NCI-H146 treated with DMSO at 0.1 percent for 48 hours (cell line): ENCODE data around the gene KRT32.

Experiments used
- DNase-seq: peaks from one replicate; lab custom pipeline; 2025; ENCODE audit not compliant: unreplicated experiment; lab: John Stamatoyannopoulos, UW

Gene KRT32

GRCh38 chr17:41494524-41494923 is 27.3 kb upstream of the KRT32 start:
- DNase-seq = no peak

DNA sequence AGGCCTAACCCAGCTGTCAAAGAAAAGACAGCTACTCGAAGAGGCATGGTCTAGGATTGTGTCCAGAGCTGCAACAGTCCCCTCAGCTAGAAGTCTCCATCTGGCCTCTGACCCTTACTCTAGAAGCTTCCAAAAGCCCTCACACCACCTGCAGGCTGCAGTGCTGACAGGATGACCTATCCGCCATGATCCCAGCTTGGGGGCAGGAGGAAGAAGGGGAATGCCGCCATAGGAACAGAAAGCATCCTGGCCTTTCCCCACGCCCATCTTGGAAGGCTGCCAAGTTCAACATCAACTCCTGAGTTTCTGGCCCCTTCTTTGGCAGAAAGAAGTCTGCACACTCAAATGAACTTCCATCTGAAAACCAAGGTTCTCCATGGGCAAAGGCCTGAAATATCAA is 25.6 kb upstream of the KRT32 start:
- no peak for DNase-seq

GRCh38 chr17:41492351-41492750 is 25.2 kb upstream of the KRT32 start:
- DNase-seq = no peak

DNA sequence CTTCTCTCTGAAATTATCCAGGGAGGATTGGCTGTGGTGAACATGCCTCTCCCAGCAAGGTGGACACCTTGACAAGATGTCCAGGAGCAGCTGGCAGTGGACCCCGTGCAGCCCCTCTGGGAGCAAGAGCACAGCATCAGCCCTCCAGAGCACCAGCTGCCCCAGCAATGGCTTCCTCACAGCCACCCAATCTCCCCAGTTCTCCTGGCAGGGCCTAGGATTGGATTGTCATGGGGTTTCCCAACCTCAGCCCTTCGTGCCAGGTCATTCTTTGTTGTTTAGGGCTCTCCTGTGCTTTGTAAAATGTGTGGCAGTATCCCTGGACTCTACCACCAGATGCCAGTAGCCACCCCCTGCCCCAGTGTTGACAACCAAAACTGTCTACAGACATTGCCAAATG is 24.3 kb upstream of the KRT32 start:
- no peak for DNase-seq

DNA sequence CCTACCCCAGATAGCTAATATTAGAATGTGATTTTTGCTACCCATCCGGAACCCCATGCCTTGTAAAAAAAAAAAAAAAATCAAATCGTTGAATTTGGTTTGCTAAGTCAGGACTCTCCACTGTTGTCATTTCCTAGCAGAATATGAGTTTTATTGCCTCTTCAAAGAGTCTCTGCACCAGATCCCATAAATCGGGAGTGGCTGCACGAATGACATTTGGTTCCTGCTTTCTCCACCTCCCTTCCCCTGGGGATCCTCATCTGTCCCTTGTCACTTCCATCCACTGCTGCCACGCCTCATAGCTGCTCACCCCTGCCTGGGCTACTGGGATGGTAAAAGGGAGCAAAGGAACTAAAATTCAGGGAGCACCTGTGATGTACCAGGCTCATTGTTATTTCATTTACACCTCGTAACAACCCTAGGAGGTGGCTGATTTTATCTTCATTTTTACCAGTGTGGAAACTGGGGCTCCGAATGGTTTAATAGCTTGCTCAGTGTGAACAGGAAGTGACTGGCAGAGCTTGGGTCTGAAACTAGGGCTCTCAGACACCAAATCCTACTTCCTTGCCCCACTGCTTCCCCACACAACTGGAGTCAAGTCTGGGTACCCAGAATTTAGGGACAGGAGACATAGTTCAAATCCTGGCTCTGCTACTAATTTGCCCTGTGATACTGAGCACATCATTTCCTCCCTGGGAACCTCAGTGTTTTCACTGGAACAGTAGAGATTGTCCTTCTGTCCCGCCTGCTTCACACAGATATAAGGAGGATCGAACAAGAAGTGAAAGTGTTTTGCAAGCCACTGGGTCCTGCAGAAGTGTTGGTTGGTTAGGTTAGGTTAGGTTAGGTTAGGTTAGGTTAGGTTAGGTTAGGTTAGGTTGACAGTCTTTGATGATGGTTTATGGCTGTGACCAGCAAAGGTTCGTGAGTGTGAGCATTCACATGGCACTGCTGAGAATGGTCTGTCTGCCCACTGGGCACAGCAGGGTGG is 23.1 kb upstream of the KRT32 start:
- DNase-seq = no peak

DNA sequence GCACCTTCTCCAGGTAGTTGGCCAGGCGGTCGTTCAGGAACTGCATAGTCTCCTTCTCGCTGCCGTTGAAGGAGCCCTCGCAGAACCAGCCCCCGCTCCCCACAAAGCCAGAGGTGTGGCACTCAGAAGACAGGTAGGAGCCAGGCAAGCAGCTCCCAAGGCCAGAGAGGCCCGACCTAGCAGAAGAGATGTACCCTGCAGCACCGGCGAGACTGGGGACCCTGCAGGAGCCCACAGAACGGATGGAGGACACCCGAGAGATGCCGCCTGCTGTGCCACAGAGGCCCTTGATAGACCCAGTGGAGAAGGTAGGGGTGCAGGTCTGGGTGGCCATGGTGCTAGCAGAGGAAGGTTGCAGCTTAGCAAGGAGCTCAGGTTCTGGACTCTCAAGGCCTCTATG is 22.3 kb upstream of the KRT32 start, which contains the start of gene KRT36:
KRT36 (minus strand) TSS at position 380 of the 400 bp plus-strand sequence; CDS start at position 334, 46 bp downstream.
- DNase-seq = no peak

DNA sequence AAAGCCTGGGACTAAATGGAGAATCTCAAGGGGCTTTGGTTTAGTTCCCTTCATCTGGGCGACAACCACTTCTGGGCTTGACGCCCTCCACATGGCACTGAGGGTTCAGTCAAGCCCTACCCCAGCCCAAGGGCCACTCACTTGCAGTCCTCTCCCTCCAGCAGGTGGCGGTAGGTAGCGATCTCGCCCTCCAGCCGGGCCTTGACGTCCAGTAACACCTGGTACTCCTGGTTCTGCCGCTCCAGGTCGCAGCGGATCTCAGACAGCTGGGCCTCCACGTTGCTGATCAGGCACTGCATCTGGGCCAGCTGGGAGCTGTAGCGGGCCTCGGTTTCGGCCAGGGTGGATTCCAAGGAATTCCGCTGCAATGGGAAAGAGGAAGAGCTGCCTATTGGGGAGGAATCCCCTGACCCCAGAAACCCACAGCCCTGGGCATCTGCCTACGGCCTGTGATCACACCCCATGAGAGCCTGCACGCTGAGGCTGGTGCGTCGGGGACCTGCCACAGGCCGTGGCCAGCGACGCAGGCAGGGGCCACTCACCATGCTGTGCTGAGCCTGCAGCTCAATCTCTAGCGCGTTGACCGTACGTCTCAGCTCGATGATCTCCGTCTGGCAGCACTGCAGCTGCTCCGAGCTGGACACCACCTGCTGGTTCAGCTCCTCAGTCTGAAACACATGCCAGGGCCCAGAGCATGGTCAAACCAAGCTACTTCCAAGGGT is 19.8 kb upstream of the KRT32 start:
- DNase-seq = peak; percentile 19

DNA sequence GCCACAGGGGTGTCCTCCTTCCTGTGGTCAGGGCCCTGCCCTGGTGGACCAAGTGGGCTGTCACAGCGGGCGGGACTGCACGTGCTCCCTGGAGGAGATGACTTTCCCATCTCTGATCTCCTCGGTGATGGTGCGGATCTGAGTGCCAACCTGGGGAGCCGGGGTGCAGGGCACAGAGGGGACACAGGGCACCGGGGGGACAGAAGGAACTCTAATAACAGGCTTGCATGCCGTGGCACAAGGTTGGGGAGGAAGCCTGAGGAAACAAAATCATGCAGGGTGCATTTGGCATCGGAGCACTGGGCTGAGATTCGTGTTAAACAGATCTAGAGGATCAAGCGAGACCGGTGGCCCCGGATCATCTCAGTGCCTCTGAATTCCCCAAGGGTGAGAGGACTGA is 19.1 kb upstream of the KRT32 start:
- DNase-seq = no peak

DNA sequence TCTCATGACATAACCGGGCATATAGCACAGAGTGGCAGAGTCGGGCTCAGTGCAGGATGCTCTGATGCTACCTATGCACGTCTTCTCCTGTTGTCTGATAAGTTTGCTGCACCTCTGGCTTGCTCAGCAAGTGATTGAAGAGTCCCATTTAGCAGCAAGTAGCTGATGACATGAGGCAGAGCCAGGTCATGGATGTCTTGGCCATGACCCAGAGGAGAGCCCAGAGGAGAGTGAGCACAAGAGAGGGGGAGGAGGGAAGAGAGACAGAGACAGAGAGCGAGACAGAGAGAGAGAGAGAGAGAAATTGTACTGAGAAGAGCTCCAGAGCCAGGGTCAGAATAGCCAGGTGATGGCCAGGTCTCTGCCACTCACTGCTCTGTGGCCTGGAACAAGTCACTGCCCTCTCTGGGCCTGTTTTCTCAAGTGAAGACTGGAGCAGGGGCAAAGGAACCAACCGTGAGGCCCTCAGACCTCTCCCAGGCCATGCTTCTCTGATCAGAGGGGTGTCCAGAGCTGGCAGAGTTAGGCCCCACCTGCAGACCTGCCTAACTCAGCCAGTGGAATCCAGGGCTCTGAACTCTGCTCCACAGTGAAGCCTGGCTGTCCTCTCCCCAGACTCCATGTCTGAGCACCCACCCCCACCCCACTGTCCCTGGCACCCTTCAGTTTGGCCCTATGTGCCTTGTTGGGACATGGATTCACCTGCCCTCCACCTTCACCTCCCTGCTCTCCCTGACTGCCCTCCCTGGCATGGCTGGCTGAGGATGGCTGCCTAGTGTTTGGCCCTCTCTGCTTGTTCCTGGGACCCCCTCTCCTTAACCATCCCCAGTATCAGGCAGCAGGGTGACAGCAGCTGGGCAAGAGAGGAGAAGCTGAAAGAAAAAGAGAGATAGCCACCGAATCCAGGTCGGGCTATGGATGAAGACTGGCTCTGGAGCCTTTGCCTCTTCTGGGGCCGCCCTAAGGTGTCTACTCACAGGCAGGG is 18.0 kb upstream of the KRT32 start:
- no peak for DNase-seq

DNA sequence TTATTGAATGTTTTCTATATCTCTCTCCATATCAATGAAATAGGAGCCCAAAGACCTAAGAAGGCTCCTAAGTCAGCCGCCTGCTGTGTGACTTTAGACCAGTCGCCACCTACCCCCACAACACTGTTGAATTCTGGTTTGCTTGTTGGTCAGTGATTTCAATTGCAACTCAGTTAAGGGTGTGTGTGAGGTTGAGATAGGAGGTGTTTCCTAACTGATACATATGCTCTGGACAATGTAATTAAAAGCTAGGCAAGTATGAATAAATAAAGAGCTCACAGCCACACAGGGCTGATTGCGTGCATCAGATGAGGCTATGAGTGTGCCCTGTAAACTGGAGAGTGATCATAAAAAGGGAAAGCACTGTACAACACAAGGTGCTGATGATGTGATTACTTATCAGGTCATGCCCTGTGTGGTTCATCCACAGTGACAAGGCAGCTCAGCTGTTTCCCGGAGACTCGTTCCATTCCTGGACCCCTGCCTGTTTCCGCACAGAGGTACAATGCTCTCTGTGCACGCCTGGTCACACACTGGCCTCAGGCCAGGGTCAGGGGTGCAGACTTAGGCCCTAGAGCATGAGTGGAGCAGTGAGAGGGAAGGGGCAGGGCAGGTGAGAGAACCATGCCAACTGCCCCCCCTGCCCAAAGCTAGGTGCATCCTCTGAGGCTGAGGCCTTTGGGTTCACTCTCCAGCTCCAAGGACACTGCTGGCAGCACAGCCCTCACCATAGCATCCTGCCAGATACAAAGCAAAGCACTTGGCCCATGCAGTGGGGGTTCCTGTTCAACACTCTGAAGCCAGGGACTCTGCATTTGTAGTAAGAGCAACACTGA is 17.0 kb upstream of the KRT32 start:
- no peak for DNase-seq

DNA sequence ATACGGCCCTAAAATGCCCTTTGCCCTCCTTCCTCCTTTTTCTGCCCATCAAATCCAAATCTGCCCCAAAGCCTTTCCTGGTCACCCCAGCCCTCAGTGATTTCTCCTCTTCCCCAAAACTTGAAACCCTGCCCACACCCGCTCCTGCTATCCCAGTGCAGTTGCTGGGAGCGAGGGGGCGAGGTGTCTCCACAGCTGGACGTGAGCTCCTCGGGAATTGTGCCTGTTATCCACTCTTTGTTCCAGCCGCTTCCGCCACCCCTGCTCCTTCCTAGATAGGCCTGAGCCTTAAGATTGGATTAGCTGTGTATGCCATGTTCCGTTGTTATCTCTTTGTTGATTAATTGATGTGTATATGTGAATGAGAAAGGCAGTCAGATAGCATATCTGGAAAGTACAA is 16.3 kb upstream of the KRT32 start:
- no peak for DNase-seq

- DNase-seq = no peak
Observed at GRCh38 chr17:41481036-41481435, 13.8 kb upstream of the KRT32 start, which contains the start of gene KRT35. TSS of gene KRT35 (minus strand) at chr17:41481151. CDS start at chr17:41481097, 54 bp downstream.

DNA sequence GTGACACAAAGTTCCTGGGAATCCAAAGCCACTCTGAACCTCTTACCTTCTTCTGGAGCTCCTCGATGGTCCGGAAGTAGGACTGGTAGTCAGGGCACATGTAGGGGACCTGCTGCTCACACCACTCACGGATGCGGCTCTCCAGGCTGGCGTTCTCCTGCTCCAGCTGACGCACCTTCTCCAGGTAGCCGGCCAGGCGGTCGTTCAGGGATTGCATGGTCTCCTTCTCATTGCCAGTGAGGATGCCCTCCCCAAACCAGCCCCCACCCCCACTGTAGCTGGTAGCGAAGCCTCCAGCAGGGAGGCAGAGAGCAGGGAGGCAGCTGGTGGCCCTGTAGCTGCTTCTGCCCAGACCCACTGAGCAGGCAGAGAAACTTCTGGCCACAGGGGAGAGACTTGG is 13.4 kb upstream of the KRT32 start:
- DNase-seq = no peak

GRCh38 chr17:41480136-41480535 is 12.9 kb upstream of the KRT32 start:
- DNase-seq = no peak

- DNase-seq = no peak
Observed at GRCh38 chr17:41478237-41478636, 11.1 kb upstream of the KRT32 start.

GRCh38 chr17:41476866-41477815 is 10.0 kb upstream of the KRT32 start:
- DNase-seq = no peak

GRCh38 chr17:41475421-41475820 is 8.2 kb upstream of the KRT32 start:
- DNase-seq = no peak

DNA sequence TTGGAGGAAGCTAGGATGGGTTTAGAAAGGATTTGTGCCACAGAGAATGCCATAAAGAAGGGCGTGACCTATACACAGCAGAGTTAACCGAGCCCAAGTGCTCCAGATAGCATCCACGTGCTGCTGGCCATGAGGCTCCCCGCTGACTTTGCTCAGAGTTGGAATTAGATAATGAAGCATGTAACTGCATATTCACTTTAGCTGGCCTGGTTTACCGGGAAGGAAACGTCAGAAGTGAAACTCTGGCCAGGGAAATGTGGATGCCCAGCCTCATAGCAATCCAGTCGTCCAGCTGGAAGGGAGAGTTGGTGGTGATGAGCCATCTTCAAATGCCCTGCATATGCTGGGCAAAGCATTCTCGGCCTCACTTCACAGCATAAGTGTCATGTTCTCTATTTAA is 7.7 kb upstream of the KRT32 start:
- no peak for DNase-seq

GRCh38 chr17:41468346-41468745 is 1.2 kb upstream of the KRT32 start:
- no peak for DNase-seq
